ENCODE measurements around the gene GIMAP6.
A peak's percentile ranks its signal among the peaks of the same experiment; 100 is the strongest.
"Not testable (repeated sequence)": the region's sequence is repeated elsewhere in the genome, so short reads cannot be mapped to it uniquely, and the experiment has no call there.

Gene GIMAP6

DNA sequence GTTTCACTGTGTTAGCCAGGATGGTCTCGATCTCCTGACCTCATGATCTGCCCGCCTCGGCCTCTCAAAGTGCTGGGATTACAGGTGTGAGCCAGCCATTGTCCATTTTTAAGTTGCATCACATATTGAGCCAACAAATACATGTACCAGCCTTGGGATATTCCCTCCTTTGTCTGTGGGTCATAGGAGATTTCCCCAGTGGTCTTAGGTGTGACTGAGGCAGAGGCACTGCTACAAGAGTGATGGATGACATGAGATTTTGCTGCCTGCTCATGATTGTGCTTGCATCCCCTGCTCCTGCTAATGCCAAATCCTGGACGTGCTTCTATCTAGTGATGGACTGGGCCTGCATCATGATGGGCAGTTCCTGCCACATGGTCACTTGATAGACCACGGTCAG, 10.7 kb upstream of the GIMAP6 start:
- no peak for DNase-seq

GRCh38 chr7:150641854-150642253, 9.7 kb upstream of the GIMAP6 start:
- no peak for DNase-seq

GRCh38 chr7:150633926-150634325, 1.7 kb upstream of the GIMAP6 start:
- DNase-seq: no peak

DNA sequence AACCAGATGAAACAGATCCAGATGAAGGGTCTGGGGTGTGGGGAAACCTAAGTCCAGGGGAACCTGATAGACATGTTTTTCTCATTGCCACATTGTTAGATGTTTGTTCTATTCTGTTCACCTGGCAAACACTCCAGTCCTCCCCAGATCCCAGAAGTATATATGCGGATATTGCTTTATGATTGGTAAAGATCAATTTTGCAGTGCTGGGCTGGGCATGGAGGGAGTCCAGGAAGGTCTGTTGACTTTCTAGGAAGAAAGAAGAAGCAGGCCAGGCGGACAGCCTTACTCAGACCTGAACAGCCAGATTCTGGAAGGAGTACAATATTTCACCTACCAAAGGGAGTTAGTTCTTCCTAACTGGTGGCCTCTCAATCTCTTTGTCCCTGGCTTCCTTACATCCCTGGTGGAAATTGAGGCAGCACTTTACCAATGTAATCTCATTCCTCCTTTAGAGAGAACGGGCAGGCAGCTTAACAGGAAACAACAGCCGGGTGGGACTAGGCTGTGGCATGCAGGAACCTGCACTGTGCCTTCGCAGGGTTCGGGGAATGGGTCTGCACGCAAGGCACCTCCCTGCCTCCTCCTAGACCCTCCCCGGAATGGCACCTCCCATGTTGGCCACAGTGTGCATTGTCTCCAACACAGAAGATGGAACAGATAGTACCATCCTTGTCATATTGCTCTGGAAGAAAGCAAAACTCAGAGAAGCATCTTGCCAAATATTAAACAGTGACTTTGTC, 930 bp downstream of the GIMAP6 start:
- DNase-seq: no peak

GRCh38 chr7:150629347-150629746, 2.8 kb downstream of the GIMAP6 start:
- DNase-seq: no peak

DNA sequence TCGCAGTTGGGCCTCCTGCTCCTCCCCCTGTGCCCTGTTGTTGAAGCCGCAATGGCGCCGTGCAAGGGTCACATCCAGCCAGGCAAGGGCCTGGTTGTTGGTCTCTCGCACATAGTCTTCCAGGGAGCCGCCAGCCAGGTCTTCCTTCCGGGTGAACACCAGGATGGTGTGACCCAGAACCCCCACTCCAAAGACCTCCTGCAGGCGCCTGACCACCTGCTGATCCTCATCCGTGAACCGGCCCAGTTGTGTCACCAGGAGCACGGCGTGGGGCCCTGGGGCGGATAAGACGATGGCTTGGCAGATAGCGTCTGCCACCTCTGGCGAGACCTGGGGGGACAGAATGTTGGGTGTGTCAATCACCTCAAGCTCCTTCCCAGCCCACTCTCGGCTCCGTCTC, 4.2 kb downstream of the GIMAP6 start:
- no peak for DNase-seq

GRCh38 chr7:150626696-150627095, 5.5 kb downstream of the GIMAP6 start:
- no peak for DNase-seq

- no peak for DNase-seq
These were observed 10.8 kb downstream of the GIMAP6 start for GRCh38 chr7:150621376-150621775.

DNA sequence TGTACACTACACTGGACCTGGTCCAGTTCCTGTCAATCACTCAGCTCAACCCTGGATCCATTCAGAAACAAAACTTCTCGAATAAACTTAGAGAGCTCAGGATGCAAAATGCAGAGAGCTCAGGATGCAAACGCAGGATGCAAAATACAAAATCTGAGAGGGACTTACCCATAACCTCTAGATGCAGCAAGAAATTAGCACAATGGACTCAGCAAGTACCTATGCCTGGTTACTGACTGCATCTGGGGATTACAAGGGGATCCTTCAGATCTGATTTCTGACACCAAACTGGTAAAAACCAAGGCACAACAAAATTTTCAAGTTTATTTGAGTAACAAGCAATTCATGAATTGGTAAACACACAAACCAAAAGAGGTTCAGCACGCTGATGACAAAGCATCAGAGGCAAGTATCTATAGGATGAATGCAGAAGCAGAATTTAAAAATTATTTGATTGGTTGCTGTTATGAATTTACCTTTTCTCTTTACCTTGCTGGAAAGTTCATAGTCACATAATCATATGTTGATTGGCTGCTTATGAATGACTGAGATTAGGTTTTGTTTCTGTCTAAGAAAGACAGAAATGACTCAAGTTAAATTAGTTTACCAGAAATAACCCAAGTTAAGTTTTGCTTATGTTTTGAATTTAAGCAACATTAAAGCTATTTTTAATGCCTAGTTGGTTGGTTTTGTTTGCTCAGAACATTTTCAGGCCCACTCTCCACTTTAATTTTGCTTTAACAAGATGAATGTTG, 11.4 kb downstream of the GIMAP6 start:
- DNase-seq: no peak

- DNase-seq: no peak
These were observed 12.1 kb downstream of the GIMAP6 start for GRCh38 chr7:150620061-150620460.

- DNase-seq: peak; percentile 78
These were observed 16.9 kb downstream of the GIMAP6 start for GRCh38 chr7:150615221-150615755.

GRCh38 chr7:150614426-150614825, 17.8 kb downstream of the GIMAP6 start:
- DNase-seq: not testable (repeated sequence)

- no peak for DNase-seq
These were observed 18.3 kb downstream of the GIMAP6 start for GRCh38 chr7:150613880-150614279.

- DNase-seq: no peak
These were observed 19.3 kb downstream of the GIMAP6 start for GRCh38 chr7:150612925-150613324.

- no peak for DNase-seq
These were observed 22.0 kb downstream of the GIMAP6 start for GRCh38 chr7:150610233-150610632.

DNA sequence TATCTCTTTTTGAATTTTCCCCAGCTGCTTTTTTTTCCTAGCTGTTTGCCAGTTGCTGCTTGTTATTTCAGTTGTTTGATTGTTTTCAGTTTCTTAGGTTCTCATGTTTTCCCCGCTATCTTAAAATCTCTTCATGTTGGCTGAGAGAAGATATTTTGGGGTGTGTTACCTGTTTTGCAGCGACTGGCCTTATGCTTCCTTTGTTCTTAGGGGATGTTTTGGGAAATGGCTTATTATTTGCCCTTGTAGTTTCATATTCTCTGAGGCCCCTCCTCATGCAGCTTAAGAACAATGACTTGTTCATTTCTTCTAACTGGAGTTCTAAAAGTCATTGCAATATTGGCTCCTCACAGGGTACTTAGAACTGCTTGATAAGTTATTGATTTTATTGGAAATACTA, 28.6 kb downstream of the GIMAP6 start:
- not testable (repeated sequence) for DNase-seq

GRCh38 chr7:150595361-150595760, 36.8 kb downstream of the GIMAP6 start:
- no peak for DNase-seq

DNA sequence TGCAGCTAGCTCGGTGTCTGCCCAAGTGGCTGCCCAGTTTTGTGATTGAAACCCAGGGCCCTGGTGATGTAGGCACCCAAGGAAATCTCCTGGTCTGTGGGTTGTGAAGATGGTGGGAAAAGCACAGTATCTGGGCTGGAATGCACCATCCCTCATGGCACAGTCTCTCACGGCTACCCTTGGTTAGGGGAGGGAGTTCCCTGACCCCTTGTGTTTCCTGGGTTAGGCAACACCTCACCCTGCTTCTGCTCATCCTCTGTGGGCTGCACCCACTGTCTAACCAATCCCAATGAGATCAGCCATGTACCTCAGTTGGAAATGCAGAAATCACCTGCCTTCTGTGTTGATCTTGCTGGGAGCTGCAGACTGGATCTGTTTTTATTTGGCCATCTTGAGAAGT, 37.4 kb downstream of the GIMAP6 start:
- DNase-seq: no peak

DNA sequence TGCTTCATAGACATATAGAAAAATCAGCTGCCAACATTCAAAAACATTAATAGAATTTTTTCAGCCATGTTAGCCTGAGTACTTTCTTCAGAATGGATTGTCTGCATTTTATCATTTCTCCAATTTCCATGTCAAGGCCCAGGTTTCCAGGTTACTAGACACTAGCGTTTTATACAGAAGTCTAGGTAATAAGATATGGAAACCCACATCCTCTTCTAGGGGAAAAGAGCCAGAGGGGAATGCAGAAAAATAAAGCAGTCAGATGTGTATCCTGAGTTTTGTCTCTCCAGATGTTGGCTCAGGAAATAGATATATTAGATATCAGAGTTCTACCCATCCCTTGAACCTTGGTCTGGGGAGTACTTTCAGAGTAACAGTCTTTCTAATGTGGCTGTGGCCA, 44.6 kb downstream of the GIMAP6 start:
- no peak for DNase-seq

DNA sequence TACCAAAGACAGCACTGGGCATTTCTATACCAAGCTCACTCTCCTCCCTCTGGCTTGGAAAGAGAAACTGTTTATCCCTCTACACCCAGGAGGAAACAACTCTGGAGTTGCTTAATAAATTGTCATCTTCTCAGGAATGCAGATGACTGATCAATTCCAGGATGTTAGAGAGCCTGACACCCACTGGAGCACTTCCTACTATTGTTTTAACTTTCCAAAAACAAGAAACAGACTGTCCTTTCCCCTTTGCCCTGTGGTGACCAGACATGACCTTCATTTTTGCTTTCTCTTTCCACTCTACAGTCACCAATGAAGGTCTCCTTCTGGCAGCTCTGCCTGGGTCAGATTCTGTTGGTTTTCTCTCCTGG, 45.4 kb downstream of the GIMAP6 start:
- no peak for DNase-seq

DNA sequence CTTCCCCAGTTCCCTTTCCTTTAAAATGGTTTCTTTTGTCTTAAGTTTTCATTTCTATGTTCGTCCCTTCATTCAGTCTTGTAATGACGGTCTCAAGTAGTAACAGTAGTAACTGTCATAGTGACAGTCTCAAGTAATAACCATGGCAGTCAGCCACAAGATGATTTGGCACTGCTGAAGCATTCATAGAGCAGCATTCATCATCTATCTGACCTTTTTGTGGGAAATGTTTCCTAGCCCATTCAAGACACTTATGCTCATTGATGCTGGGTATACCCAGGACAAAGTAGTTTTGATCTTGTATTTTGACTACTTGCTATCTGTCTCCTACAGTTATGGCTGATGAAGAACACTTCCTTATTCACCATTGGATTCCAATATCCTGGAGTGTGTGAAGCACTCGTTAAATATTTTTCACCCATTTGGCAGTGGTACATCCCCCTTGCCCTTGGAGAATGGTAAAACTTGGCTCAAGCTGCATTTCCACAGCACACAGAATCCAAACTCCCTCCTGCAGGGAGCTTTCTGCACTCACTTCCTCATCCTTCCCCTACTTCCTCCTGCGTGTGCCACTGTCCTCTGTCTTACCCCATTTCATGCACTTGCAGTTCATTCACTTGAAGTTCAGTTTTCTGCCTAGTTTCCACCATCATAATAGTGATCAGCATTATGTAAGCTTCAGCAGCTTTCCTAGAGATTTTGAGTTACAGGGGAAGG, 46.0 kb downstream of the GIMAP6 start:
- no peak for DNase-seq

GRCh38 chr7:150585199-150585598, 47.0 kb downstream of the GIMAP6 start:
- no peak for DNase-seq

- DNase-seq: no peak
These were observed 51.4 kb downstream of the GIMAP6 start for GRCh38 chr7:150580638-150581394.

All from NCI-H524 treated with DMSO at 0.1 percent for 48 hours (cell line).